PFSK-1 (cell line): ENCODE measurements around the gene KLF11.

Experiments used
- POLR2AphosphoS5 ChIP-seq: IDR thresholded peaks from 2 replicates; pipeline ENCODE4 v1.6.1; 2012; ENCODE audit warnings: low read depth, mild to moderate bottlenecking, control low read depth, low read length, moderate library complexity
- REST ChIP-seq, 2 experiments: IDR thresholded peaks; 2 replicates each; pipeline versions ENCODE4 v1.6.1 to v1.8.0; 2011 to 2012; ENCODE audit warnings: low read depth in 2 of 2, low read length in 2 of 2, control low read depth in 1 of 2, inconsistent platforms in 1 of 2, mild to moderate bottlenecking in 1 of 2, moderate library complexity in 1 of 2; ENCODE audit not compliant: insufficient read depth in 1 of 2
- SIN3A ChIP-seq: IDR thresholded peaks from 2 replicates; pipeline ENCODE4 v1.6.1; 2012; ENCODE audit warnings: mild to moderate bottlenecking, low read length, moderate library complexity, borderline replicate concordance; ENCODE audit not compliant: insufficient read depth
- TAF1 ChIP-seq: IDR thresholded peaks from 2 replicates; pipeline ENCODE4 v1.6.1; 2012; ENCODE audit warnings: low read length, control low read depth, borderline replicate concordance; ENCODE audit not compliant: insufficient read depth

DNA sequence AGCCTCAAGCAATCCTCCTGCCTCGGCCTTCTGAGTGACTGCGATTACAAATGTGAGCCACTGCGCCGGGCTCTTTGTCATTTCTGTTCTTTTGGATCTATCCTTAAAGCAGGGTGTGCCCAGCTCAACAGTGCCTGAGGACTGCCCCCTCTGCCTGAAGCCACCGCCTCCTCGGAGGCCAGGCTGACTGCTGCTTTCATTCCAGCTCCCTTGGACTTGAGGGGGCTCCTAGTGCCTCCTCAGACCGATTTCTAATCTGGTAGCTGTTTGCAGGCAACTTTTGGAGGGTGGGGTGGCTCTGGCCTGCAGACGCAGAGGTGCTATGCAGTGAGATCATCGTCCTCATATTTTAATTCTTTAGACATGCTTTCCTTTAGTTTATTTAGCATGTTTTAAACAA, 35.9 kb upstream of the KLF11 start:
- no peak for TF ChIP-seq TAF1
- TF ChIP-seq POLR2AphosphoS5: no peak
- no peak for TF ChIP-seq REST (IDR thresholded peaks at IDR 0.05; ENCODE audit: insufficient read depth in 1 of 2, low read depth in 2 of 2, low read length in 2 of 2)
- TF ChIP-seq SIN3A: no peak
